Spinal cord (tissue), 10 donors: ENCODE data around the gene MTUS2. TPM values are rescaled to one million over a fixed set of nuclear protein-coding genes. Genes with fewer than 3 reads are reported as not detected.

ENCODE experiments used
- DNase-seq, 6 donors: peaks; one replicate each; pipeline versions ENCODE4 v3.0.0 to v3.0.0-alpha.2; 2013 to 2015; ENCODE audit warnings: low spot score in 6 of 6, low read depth in 4 of 6
- H3K27ac ChIP-seq: one replicate; pipeline ENCODE4 v1.5.1; 2013; ENCODE audit warnings: low read depth, low read length, control low read depth
- H3K27me3 ChIP-seq: one replicate; pipeline ENCODE4 v1.6.1; 2013; ENCODE audit warnings: low read length; ENCODE audit not compliant: control insufficient read depth, insufficient read depth
- H3K36me3 ChIP-seq: one replicate; pipeline ENCODE4 v1.6.1; 2013; ENCODE audit warnings: low read length; ENCODE audit not compliant: control insufficient read depth, insufficient read depth
- H3K4me1 ChIP-seq: one replicate; pipeline ENCODE4 v1.6.1; 2013; ENCODE audit warnings: low read length; ENCODE audit not compliant: control insufficient read depth, insufficient read depth
- H3K4me3 ChIP-seq: one replicate; pipeline ENCODE4 v1.5.1; 2013; ENCODE audit warnings: low read depth, low read length, control low read depth
- H3K9me3 ChIP-seq: one replicate; pipeline ENCODE4 v1.6.1; 2013; ENCODE audit warnings: low read length; ENCODE audit not compliant: control insufficient read depth, insufficient read depth
- WGBS: methylation state at CpG from one replicate; pipeline ENCODE4 v1.1.5; 2013; ENCODE audit warnings: missing lambda C conversion rate; ENCODE audit not compliant: insufficient coverage; 5-methylcytosine and 5-hydroxymethylcytosine counted together
- polyA plus RNA-seq, 2 donors: library from polyadenylated mRNA; unstranded; fragments of 120-200 nt; gene quantifications; one replicate each; pipeline ENCODE4 v1.2.1, GENCODE V29; 2013; ENCODE audit not compliant: insufficient read length in 2 of 2
- total RNA-seq, 2 donors: library from RNA; depleted of rRNA in 1 of 2; stranded (reverse); fragments of 120-200 nt in 1 of 2; fragments of >200 nt in 1 of 2; gene quantifications; one replicate each; pipeline versions ENCODE4 v1.2.3 to v1.2.4, GENCODE V29; 2013 to 2014
- donor health status: healthy.

MTUS2 gene
- total and polyA plus RNA-seq, 4 donors = 4.6 to 12.5 (median 10.1) TPM

- 55% methylated on average over 5 of the region's 10 CpGs for WGBS
- DNase-seq = peak in 1 of 6 donors; percentile 75
- H3K36me3 ChIP-seq = no peaks in the 10 kb centered on the region
- H3K4me3 ChIP-seq = no peak overlapping the region
- H3K9me3 ChIP-seq = no peaks in the 10 kb centered on the region
- no peaks in the 10 kb centered on the region for H3K4me1 ChIP-seq
- no peaks in the 10 kb centered on the region for H3K27me3 ChIP-seq
- no peak overlapping the region for H3K27ac ChIP-seq
Measured at GRCh38 chr13:29439601-29440388, 619.7 kb downstream of the MTUS2 start.

GRCh38 chr13:29441306-29441705 is 621.2 kb downstream of the MTUS2 start:
- Histone ChIP-seq H3K9me3 (no peaks in the 10 kb centered on the region), H3K4me3 (no peak overlapping the region), H3K4me1 (no peaks in the 10 kb centered on the region), H3K27ac (no peak overlapping the region), H3K27me3 (no peaks in the 10 kb centered on the region), H3K36me3 (no peaks in the 10 kb centered on the region)
- 85% methylated on average over 2 of the region's 5 CpGs for WGBS
- DNase-seq = no peak

DNA sequence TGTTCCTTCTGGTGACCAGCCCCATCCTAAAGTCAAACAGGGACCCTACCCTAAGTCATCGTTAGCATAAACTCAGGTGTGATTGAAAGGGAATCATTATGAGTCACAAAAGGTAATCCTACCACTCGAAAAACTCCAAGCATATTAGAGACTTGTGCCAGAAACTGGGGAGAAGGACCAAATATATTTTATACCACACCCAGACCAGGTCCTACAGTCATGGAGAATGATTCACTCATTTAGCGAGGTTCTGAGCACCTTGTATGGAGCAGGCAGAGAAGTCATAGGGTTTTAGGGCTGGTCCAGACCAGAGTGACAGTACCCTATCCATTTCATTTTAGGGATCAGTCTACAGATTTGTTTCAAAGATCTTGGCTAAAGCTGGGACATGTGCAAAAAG is 625.9 kb downstream of the MTUS2 start:
- H3K27me3 ChIP-seq = no peaks in the 10 kb centered on the region
- H3K36me3 ChIP-seq = no peaks in the 10 kb centered on the region
- no peak for DNase-seq
- H3K4me1 ChIP-seq = no peaks in the 10 kb centered on the region
- H3K27ac ChIP-seq = no peak overlapping the region
- H3K9me3 ChIP-seq = no peaks in the 10 kb centered on the region
- no peak overlapping the region for H3K4me3 ChIP-seq
- no CpG with 5 or more reads among the region's 3 CpGs for WGBS

DNA sequence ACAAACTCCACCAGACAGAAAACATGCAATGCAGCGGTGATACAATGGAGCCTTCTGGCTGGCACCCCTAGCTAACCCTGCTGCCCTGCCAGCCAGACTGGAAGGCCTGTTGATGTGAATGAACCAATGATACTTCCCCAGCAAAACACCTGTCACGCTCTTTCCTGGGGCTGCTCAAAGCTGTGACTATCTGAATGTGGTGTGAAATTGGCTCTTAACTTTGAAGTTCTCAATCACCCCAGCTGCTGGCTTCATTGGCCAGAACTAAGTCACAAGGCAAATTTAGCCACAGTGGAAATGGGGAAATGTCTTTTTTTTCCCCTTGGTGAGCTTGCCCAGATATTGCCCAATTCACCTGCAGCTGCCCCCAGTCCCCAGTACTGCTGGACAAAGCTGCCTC is 628.0 kb downstream of the MTUS2 start:
- Histone ChIP-seq H3K4me1 (no peaks in the 10 kb centered on the region), H3K4me3 (no peak overlapping the region), H3K27me3 (no peaks in the 10 kb centered on the region), H3K27ac (no peak overlapping the region), H3K9me3 (no peaks in the 10 kb centered on the region), H3K36me3 (no peaks in the 10 kb centered on the region)
- 86% methylated on average over 1 of the region's 2 CpGs for WGBS
- peak in 1 of 6 donors; percentile 40 for DNase-seq

DNA sequence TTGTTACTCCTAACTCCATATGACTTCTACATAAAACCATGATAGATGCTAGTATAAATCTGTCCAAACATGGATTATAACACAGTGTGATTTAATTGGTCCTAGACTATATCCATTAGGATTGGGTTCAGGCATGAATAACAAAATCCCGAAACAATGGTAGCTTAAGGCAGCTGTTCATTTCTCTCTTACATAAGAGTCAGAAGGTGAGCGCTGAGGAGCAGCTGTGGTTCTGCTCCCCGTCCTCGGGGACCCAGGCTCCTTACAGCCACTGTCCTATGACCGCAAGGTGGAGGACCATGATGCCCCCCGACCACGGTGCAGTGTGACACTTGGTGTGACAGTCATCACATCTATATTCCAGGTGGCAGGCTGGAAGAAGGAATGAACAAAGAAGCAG is 629.6 kb downstream of the MTUS2 start:
- Histone ChIP-seq H3K36me3 (no peaks in the 10 kb centered on the region), H3K4me1 (no peaks in the 10 kb centered on the region), H3K27me3 (no peaks in the 10 kb centered on the region), H3K4me3 (no peak overlapping the region), H3K9me3 (no peaks in the 10 kb centered on the region), H3K27ac (no peak overlapping the region)
- WGBS = 70% methylated on average over 2 of the region's 7 CpGs
- no peak for DNase-seq

- no peaks in the 10 kb centered on the region for H3K4me1 ChIP-seq
- no peaks in the 10 kb centered on the region for H3K27me3 ChIP-seq
- no peak overlapping the region for H3K27ac ChIP-seq
- no peak overlapping the region for H3K4me3 ChIP-seq
- no CpG with 5 or more reads among the region's 2 CpGs for WGBS
- no peaks in the 10 kb centered on the region for H3K36me3 ChIP-seq
- peak in 1 of 6 donors; percentile 51 for DNase-seq
- no peaks in the 10 kb centered on the region for H3K9me3 ChIP-seq
Measured at GRCh38 chr13:29451976-29452375, 631.8 kb downstream of the MTUS2 start.

DNA sequence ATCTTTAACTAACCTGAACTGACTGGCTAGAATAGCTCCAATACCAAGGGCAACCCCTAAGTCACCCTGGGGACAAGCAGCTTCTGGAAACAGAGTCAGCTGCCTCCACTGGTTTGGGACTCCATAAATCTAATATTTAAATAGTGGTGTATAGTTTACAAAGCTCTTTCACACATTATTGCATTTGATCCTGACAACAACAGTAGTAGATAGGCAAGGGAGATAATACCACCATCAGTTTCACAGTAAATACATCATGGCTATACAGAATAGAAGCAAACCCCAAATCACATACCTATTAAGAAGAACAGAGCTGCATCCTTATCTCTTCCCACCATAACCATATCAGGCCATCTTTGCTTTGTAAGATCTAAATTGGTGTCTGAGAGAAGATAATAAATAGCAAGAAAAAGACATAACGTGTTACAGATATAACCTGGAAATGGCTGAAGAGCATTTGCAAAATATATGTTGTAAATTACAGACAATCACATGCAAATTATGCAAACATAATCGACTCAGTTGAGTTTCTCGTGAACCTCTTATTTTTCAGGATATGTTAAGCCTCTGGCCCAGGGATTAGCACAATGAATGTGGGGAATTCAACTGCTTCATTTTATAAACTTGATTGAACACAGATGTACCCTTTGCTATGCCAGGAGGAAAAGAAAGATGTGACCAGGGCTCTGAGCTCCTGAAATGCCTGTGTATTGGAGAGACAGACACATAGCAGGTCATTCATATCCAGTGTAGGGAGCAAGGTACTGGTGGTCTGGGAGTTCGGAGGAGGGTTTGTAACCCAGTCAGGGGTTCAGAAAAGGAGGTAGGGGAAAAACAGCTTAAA is 632.9 kb downstream of the MTUS2 start:
- no peak for DNase-seq
- no CpG with 5 or more reads among the region's 4 CpGs for WGBS
- Histone ChIP-seq H3K4me3 (no peak overlapping the region), H3K36me3 (no peaks in the 10 kb centered on the region), H3K27me3 (no peaks in the 10 kb centered on the region), H3K27ac (no peak overlapping the region), H3K9me3 (no peaks in the 10 kb centered on the region), H3K4me1 (no peaks in the 10 kb centered on the region)

DNA sequence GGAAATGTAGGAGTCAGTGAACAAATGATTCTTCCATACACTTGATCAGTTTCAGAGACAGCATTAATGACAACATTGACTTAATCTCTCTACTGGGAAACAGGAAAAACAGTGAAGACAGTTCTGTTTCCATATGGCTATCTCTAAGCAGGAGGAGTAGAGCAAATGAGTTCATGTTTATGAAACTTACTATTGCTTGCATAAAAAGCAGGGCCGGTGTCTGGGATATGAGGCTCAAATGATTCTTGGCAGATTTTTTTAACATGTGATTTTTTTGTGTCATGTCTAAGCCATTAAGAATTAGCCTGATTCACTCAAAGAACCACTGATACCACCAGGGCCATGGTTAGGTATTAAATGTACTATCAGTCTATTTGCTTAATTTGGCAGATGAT is 633.5 kb downstream of the MTUS2 start:
- H3K27ac ChIP-seq = no peak overlapping the region
- WGBS = 57% methylated on average over 1 of the region's 1 CpG
- no peaks in the 10 kb centered on the region for H3K4me1 ChIP-seq
- H3K9me3 ChIP-seq = no peaks in the 10 kb centered on the region
- no peak overlapping the region for H3K4me3 ChIP-seq
- H3K36me3 ChIP-seq = no peaks in the 10 kb centered on the region
- H3K27me3 ChIP-seq = no peaks in the 10 kb centered on the region
- no peak for DNase-seq

GRCh38 chr13:29454931-29455481 is 634.9 kb downstream of the MTUS2 start:
- WGBS = 88% methylated on average over 6 of the region's 6 CpGs

More at GRCh38 chr13:29454931-29455481, 634.9 kb downstream of the MTUS2 start:
- Histone ChIP-seq H3K9me3 (no peaks in the 10 kb centered on the region), H3K27ac (no peak overlapping the region), H3K4me1 (no peaks in the 10 kb centered on the region), H3K4me3 (no peak overlapping the region), H3K36me3 (no peaks in the 10 kb centered on the region), H3K27me3 (no peaks in the 10 kb centered on the region)
- DNase-seq = no peak
